22Rv1 (cell line): Measurements from ENCODE around the gene TAF3.

Experiments used
- H3K27ac ChIP-seq: fragments of 450-650 bp; 2 replicates; pipeline ENCODE4 v1.5.1; 2017
- CTCF ChIP-seq: fragments of 450-650 bp; IDR thresholded peaks from 2 replicates; pipeline ENCODE4 v1.5.1; 2017; ENCODE audit warnings: mild to moderate bottlenecking
- ZFX ChIP-seq: fragments of 450-650 bp; IDR thresholded peaks from 2 replicates; pipeline ENCODE4 v1.6.1; 2017; ENCODE audit warnings: antibody characterized with exemption, borderline replicate concordance

The TAF3 gene

GRCh38 chr10:7857262-7857661 is 39.0 kb downstream of the TAF3 start:
- TF ChIP-seq ZFX (no peak), CTCF (no peak)
- peak overlapping the region; percentile 43 for H3K27ac ChIP-seq

GRCh38 chr10:7861509-7862120 is 43.3 kb downstream of the TAF3 start:
- H3K27ac ChIP-seq: no peak overlapping the region
- TF ChIP-seq CTCF (no peak), ZFX (no peak)

- no peak overlapping the region for H3K27ac ChIP-seq
- no peak for TF ChIP-seq ZFX
- TF ChIP-seq CTCF: no peak
Observed at GRCh38 chr10:7862121-7862514, 43.8 kb downstream of the TAF3 start.

- TF ChIP-seq ZFX: no peak
- TF ChIP-seq CTCF: no peak
- H3K27ac ChIP-seq: no peak overlapping the region
Observed at GRCh38 chr10:7866176-7866575, 47.9 kb downstream of the TAF3 start.

GRCh38 chr10:7872041-7872442 is 53.7 kb downstream of the TAF3 start:
- TF ChIP-seq ZFX: no peak
- TF ChIP-seq CTCF: peak; percentile 83
- H3K27ac ChIP-seq: peak overlapping the region; percentile 58

GRCh38 chr10:7874864-7875263 is 56.6 kb downstream of the TAF3 start:
- peak overlapping the region; percentile 58 for H3K27ac ChIP-seq
- no peak for TF ChIP-seq CTCF
- TF ChIP-seq ZFX: no peak

GRCh38 chr10:7876541-7877127 is 58.3 kb downstream of the TAF3 start:
- H3K27ac ChIP-seq: peak overlapping the region; percentile 58
- TF ChIP-seq ZFX (no peak), CTCF (no peak)
